ENCODE measurements around the gene E2F6. TPM values are rescaled to one million over a fixed set of nuclear protein-coding genes. Genes with fewer than 3 reads are reported as not detected.

The E2F6 gene
- total RNA-seq, 4 donors from 2014 or later: 10.1 to 18.2 (median 13.4) TPM

- WGBS, 2 donors: 97 to 98% methylated on average over 9 of the region's 9 CpGs
- TF ChIP-seq POLR2A (IDR thresholded peaks at IDR 0.05) (no peak), CTCF (IDR thresholded peaks at IDR 0.05) (no peak)
- no peak for DNase-seq (ENCODE audit: low spot score in 2 of 2)
- intact Hi-C loops (cut with DNase I; ENCODE audit: low total_unique reads): no loop called here
- H3K4me3 ChIP-seq (ENCODE audit: low read depth, poor library complexity, severe bottlenecking): no peak overlapping the region
These were observed 27.3 kb downstream of the E2F6 start for GRCh38 chr2:11438555-11439080.

- peak in 1 of 2 donors; percentile 66 for DNase-seq (ENCODE audit: low spot score in 2 of 2)
- H3K4me3 ChIP-seq (ENCODE audit: low read depth, poor library complexity, severe bottlenecking): no peak overlapping the region
- intact Hi-C loops (cut with DNase I; ENCODE audit: low total_unique reads): no loop called here
- TF ChIP-seq POLR2A (IDR thresholded peaks at IDR 0.05): no peak
- TF ChIP-seq CTCF (IDR thresholded peaks at IDR 0.05): no peak
- WGBS, 2 donors: 54 to 56% methylated on average over 5 of the region's 5 CpGs
These were observed 28.4 kb downstream of the E2F6 start for GRCh38 chr2:11437602-11438001.

- no peak for DNase-seq (ENCODE audit: low spot score in 2 of 2)
- TF ChIP-seq POLR2A (IDR thresholded peaks at IDR 0.05) (no peak), CTCF (IDR thresholded peaks at IDR 0.05) (no peak)
- 61 to 66% methylated on average over 8 of the region's 8 CpGs for WGBS, 2 donors
- no peak overlapping the region for H3K4me3 ChIP-seq (ENCODE audit: low read depth, poor library complexity, severe bottlenecking)
- intact Hi-C loops (cut with DNase I; ENCODE audit: low total_unique reads): no loop called here
These were observed 30.9 kb downstream of the E2F6 start for GRCh38 chr2:11435036-11435435.

GRCh38 chr2:11434443-11434842, 31.5 kb downstream of the E2F6 start:
- H3K4me3 ChIP-seq (ENCODE audit: low read depth, poor library complexity, severe bottlenecking): no peak overlapping the region
- no peak for DNase-seq (ENCODE audit: low spot score in 2 of 2)
- intact Hi-C loops (cut with DNase I; ENCODE audit: low total_unique reads): no loop called here
- TF ChIP-seq POLR2A (IDR thresholded peaks at IDR 0.05) (no peak), CTCF (IDR thresholded peaks at IDR 0.05) (no peak)
- WGBS, 2 donors: 95 to 96% methylated on average over 7 of the region's 7 CpGs

- 86 to 91% methylated on average over 5 of the region's 5 CpGs for WGBS, 2 donors
- intact Hi-C loops (cut with DNase I; ENCODE audit: low total_unique reads): no loop called here
- no peak overlapping the region for H3K4me3 ChIP-seq (ENCODE audit: low read depth, poor library complexity, severe bottlenecking)
- TF ChIP-seq CTCF (IDR thresholded peaks at IDR 0.05) (no peak), POLR2A (IDR thresholded peaks at IDR 0.05) (no peak)
- DNase-seq (ENCODE audit: low spot score in 2 of 2): no peak
These were observed 32.1 kb downstream of the E2F6 start for GRCh38 chr2:11433822-11434221.

GRCh38 chr2:11430729-11431128, 35.2 kb downstream of the E2F6 start:
- TF ChIP-seq POLR2A (IDR thresholded peaks at IDR 0.05): no peak
- no peak for TF ChIP-seq CTCF (IDR thresholded peaks at IDR 0.05)
- peak in 1 of 2 donors; percentile 36 for DNase-seq (ENCODE audit: low spot score in 2 of 2)
- WGBS, 2 donors: 86 to 89% methylated on average over 5 of the region's 5 CpGs
- no peak overlapping the region for H3K4me3 ChIP-seq (ENCODE audit: low read depth, poor library complexity, severe bottlenecking)
- intact Hi-C loops (cut with DNase I; ENCODE audit: low total_unique reads): no loop called here

Data from lower leg skin (tissue), 4 donors.